H1 (cell line): ENCODE measurements around the gene ANK2. TPM values are rescaled to one million over a fixed set of nuclear protein-coding genes. Genes with fewer than 3 reads are reported as not detected.
A peak's percentile ranks its signal among the peaks of the same experiment; 100 is the strongest.

Experiments
- CTCF ChIA-PET: fragments of 300-600 bp; sonication (Branson Sonifier 250); formaldehyde crosslinking; loops from one replicate; lab custom pipeline; 2021; ENCODE audit not compliant: partially characterized antibody; lab: Charles Lee
- POLR2A ChIA-PET: fragments of 300-600 bp; sonication (Branson Sonifier 250); formaldehyde crosslinking; loops from one replicate; lab custom pipeline; 2021; ENCODE audit warnings: inconsistent platforms; ENCODE audit not compliant: partially characterized antibody; lab: Charles Lee
- DNase-seq, 2 experiments: peaks; one replicate each; pipeline versions ENCODE4 v3.0.0 to v3.0.0-alpha.2; 2010 to 2022; ENCODE audit warnings: low spot score in 2 of 2, low read depth in 1 of 2, mixed read lengths in 1 of 2
- FAIRE-seq: peaks from 2 replicates; lab custom pipeline; 2011; peaks lifted over from hg19 to GRCh38; lab: Jason Lieb, UNC
- H2AFZ ChIP-seq: 2 replicates; pipeline ENCODE4 v1.8.1; 2012; ENCODE audit warnings: low read length, inconsistent platforms
- H2AK5ac ChIP-seq: 2 replicates; pipeline ENCODE4 v1.6.1; 2013; ENCODE audit warnings: low read depth, low read length
- H2BK120ac ChIP-seq: replicated peaks from 2 replicates; pipeline ENCODE3; 2013; ENCODE audit warnings: low read depth, low read length, inconsistent platforms
- H2BK12ac ChIP-seq: 2 replicates; pipeline ENCODE4 v1.6.1; 2013; ENCODE audit warnings: low read depth, low read length
- H2BK15ac ChIP-seq: 2 replicates; pipeline ENCODE4 v1.6.1; 2013; ENCODE audit warnings: low read length
- H2BK20ac ChIP-seq: 2 replicates; pipeline ENCODE4 v1.6.1; 2013; ENCODE audit warnings: low read length
- H2BK5ac ChIP-seq: 2 replicates; pipeline ENCODE4 v1.6.1; 2013; ENCODE audit warnings: low read depth, low read length
- H3K14ac ChIP-seq: 2 replicates; pipeline ENCODE4 v1.6.1; 2013; ENCODE audit warnings: inconsistent platforms; ENCODE audit not compliant: insufficient read length
- H3K18ac ChIP-seq: 2 replicates; pipeline ENCODE4 v1.6.1; 2013; ENCODE audit warnings: low read length; ENCODE audit errors: extremely low read depth
- H3K23ac ChIP-seq: 2 replicates; pipeline ENCODE4 v1.6.1; 2013; ENCODE audit warnings: inconsistent platforms; ENCODE audit not compliant: insufficient read length
- H3K23me2 ChIP-seq: 2 replicates; pipeline ENCODE4 v1.6.1; 2013; ENCODE audit warnings: low read depth, low read length
- H3K27ac ChIP-seq: 2 replicates; pipeline ENCODE4 v1.6.1; 2011; ENCODE audit warnings: low read depth, low read length, inconsistent platforms
- H3K27me3 ChIP-seq, 4 experiments: replicated peaks in 1 of 4; 1 replicate in 1 of 4; 2 replicates in 3 of 4; pipeline versions ENCODE4 v1.6.1 to v1.8.1; 2011 to 2013; ENCODE audit warnings: low read length in 3 of 4, mild to moderate bottlenecking in 3 of 4, inconsistent platforms in 2 of 4, mixed read lengths in 2 of 4, moderate library complexity in 1 of 4; ENCODE audit not compliant: control insufficient read depth in 3 of 4, insufficient read depth in 3 of 4; ENCODE audit errors: extremely low read depth in 1 of 4
- H3K36me3 ChIP-seq, 4 experiments: 2 replicates each; pipeline versions ENCODE4 v1.6.1 to v1.8.1; 2011 to 2013; ENCODE audit warnings: mild to moderate bottlenecking in 4 of 4, low read length in 3 of 4, moderate library complexity in 2 of 4, control low read depth in 1 of 4, inconsistent platforms in 1 of 4; ENCODE audit not compliant: insufficient read depth in 4 of 4, control insufficient read depth in 2 of 4
- H3K4ac ChIP-seq: replicated peaks from 2 replicates; pipeline ENCODE3; 2013; ENCODE audit warnings: low read length, low read depth, mixed read lengths, inconsistent platforms; ENCODE audit not compliant: insufficient read length
- H3K4me1 ChIP-seq, 4 experiments: replicated peaks in 1 of 4; 1 replicate in 1 of 4; 2 replicates in 3 of 4; pipeline versions ENCODE4 v1.6.1 to v1.8.1; 2011 to 2013; ENCODE audit warnings: low read length in 3 of 4, inconsistent platforms in 2 of 4, mixed read lengths in 1 of 4; ENCODE audit not compliant: insufficient read depth in 4 of 4, control insufficient read depth in 3 of 4
- H3K4me2 ChIP-seq, 2 experiments: 2 replicates each; pipeline versions ENCODE4 v1.6.1 to v1.8.1; 2011 to 2013; ENCODE audit warnings: low read depth in 2 of 2, low read length in 2 of 2, control low read depth in 1 of 2, inconsistent platforms in 1 of 2, mild to moderate bottlenecking in 1 of 2; ENCODE audit not compliant: insufficient read depth in 1 of 2
- H3K4me3 ChIP-seq, 4 experiments: fragments of 200-600, 300-600 bp in 1 of 4; sonication (generic), shearing (Covaris generic), sonication (Bioruptor Twin) in 1 of 4; 2 replicates each; pipeline versions ENCODE4 v1.5.1 to v1.8.1; 2011 to 2016; ENCODE audit warnings: low read length in 4 of 4, low read depth in 3 of 4, control low read depth in 2 of 4, inconsistent platforms in 2 of 4, mild to moderate bottlenecking in 2 of 4, mixed read lengths in 1 of 4, moderate library complexity in 1 of 4; ENCODE audit not compliant: insufficient read depth in 2 of 4; ENCODE audit errors: extremely low read depth in 1 of 4
- H3K56ac ChIP-seq: replicated peaks from 2 replicates; pipeline ENCODE3; 2013; ENCODE audit warnings: low read depth, mild to moderate bottlenecking, mixed read lengths, low read length, inconsistent platforms; ENCODE audit not compliant: insufficient read length
- H3K79me1 ChIP-seq: 2 replicates; pipeline ENCODE4 v1.6.1; 2013; ENCODE audit warnings: low read depth, low read length, control low read depth
- H3K79me2 ChIP-seq, 2 experiments: 2 replicates each; pipeline versions ENCODE4 v1.6.1 to v1.8.1; 2012 to 2013; ENCODE audit warnings: low read length in 2 of 2, mild to moderate bottlenecking in 2 of 2, inconsistent platforms in 1 of 2; ENCODE audit not compliant: insufficient read depth in 2 of 2, control insufficient read depth in 1 of 2
- H3K9ac ChIP-seq, 4 experiments: replicated peaks in 1 of 4; 1 replicate in 1 of 4; 2 replicates in 3 of 4; pipeline versions ENCODE4 v1.6.1 to v1.8.1; 2011 to 2013; ENCODE audit warnings: low read depth in 3 of 4, low read length in 3 of 4, control low read depth in 2 of 4, mild to moderate bottlenecking in 2 of 4, moderate library complexity in 2 of 4, inconsistent platforms in 1 of 4; ENCODE audit errors: extremely low read depth in 1 of 4
- H3K9me3 ChIP-seq, 2 experiments: 2 replicates each; pipeline versions ENCODE4 v1.6.1 to v1.8.1; 2012 to 2013; ENCODE audit warnings: mild to moderate bottlenecking in 2 of 2, moderate library complexity in 2 of 2, control low read depth in 1 of 2, inconsistent platforms in 1 of 2, low read depth in 1 of 2, low read length in 1 of 2, mixed read lengths in 1 of 2; ENCODE audit not compliant: insufficient read depth in 2 of 2
- H4K20me1 ChIP-seq, 2 experiments: replicated peaks in 1 of 2; 2 replicates each; pipeline versions ENCODE3 to v1.8.1; 2011 to 2013; ENCODE audit warnings: inconsistent platforms in 2 of 2, low read length in 2 of 2, mild to moderate bottlenecking in 1 of 2; ENCODE audit not compliant: insufficient read depth in 2 of 2, control insufficient read depth in 1 of 2
- H4K5ac ChIP-seq: 2 replicates; pipeline ENCODE4 v1.6.1; 2013; ENCODE audit warnings: low read length, low read depth, mixed read lengths, inconsistent platforms; ENCODE audit not compliant: insufficient read length
- H4K8ac ChIP-seq: 2 replicates; pipeline ENCODE4 v1.8.0; 2013; ENCODE audit warnings: mild to moderate bottlenecking, moderate library complexity, low read length, inconsistent platforms; ENCODE audit not compliant: insufficient read depth; ENCODE audit errors: extremely low read depth
- H4K91ac ChIP-seq: replicated peaks from 2 replicates; pipeline ENCODE3; 2013; ENCODE audit warnings: low read length, mixed read lengths, inconsistent platforms; ENCODE audit not compliant: insufficient read length
- ASH2L ChIP-seq: fragments of 200-600, 300-600 bp; sonication (generic); IDR thresholded peaks from one replicate; pipeline ENCODE4 v1.7.1; 2017; ENCODE audit warnings: low read length
- CHD2 ChIP-seq: IDR thresholded peaks from 2 replicates; pipeline ENCODE4 v1.6.1; 2012; ENCODE audit warnings: low read length, improper control_type of control experiment
- RXRA ChIP-seq: IDR thresholded peaks from 2 replicates; pipeline ENCODE4 v1.6.1; 2011; ENCODE audit warnings: low read depth, mild to moderate bottlenecking, low read length, moderate library complexity; ENCODE audit not compliant: insufficient read depth
- SP1 ChIP-seq: IDR thresholded peaks from 2 replicates; pipeline ENCODE4 v1.6.1; 2011; ENCODE audit warnings: low read depth, low read length
- polyA plus RNA-seq, 7 experiments: library from polyadenylated mRNA; depleted of rRNA in 3 of 7; stranded (reverse) in 5 of 7; unstranded in 2 of 7; fragments of >200 nt in 5 of 7; fragments of 200-250 nt in 2 of 7; gene quantifications; 1 replicate in 5 of 7; 2 replicates in 1 of 7; 4 replicates in 1 of 7; pipeline versions ENCODE4 v1.2.1 to v1.2.3, GENCODE V29; 2011 to 2013; ENCODE audit warnings: missing spikeins in 2 of 7, mixed read lengths in 2 of 7
- total RNA-seq: library from RNA; stranded (reverse); fragmentation: NEBNext Ultra II Directional; extraction: Animal tissue kit (Norgen Biotek cat#: 25700); gene quantifications from 2 replicates; pipeline ENCODE4 v1.2.1, GENCODE V29; 2021

The ANK2 gene
- total and polyA plus RNA-seq, 2 of the 8 experiments (the other 6 are each of a cell fraction or from before 2014, with no cell fraction given) = 14.2 to 35.1 TPM

DNA sequence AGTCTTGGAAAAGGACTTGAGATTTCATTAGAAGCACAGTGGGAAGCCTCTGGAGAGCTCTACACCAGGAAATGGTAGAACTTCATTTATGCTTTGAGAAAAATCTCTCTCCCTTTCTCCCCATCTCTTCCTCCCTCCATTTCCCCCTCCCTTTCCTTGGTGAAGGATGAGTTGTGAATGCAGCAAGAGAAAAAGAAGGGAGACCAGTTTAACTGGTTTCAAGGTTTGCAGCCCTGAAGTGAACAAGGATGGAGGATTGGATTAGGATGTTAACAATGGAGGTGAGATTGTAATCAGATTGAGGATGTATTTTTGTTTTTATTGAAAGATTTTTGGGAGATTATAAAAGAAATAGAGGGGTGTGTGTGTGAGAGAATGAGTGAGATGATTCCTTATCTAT, 99.5 kb downstream of the ANK2 start:
- Histone ChIP-seq H3K36me3 (no peaks in the 10 kb centered on the region), H3K9me3 (no peaks in the 10 kb centered on the region), H2BK120ac (no peak overlapping the region), H3K4me3 (no peak overlapping the region), H3K56ac (no peak overlapping the region), H3K4me2 (peak overlapping the region in 1 of 2 experiments; percentile 27; a peak in 1 of 4 replicates), H3K23ac (no peak overlapping the region), H3K79me1 (no peaks in the 10 kb centered on the region; the same call in 1 of the 2 replicates), H4K8ac (no peak overlapping the region), H3K27me3 (no peaks in the 10 kb centered on the region), H3K18ac (no peak overlapping the region), H3K23me2 (no peaks in the 10 kb centered on the region), H4K91ac (no peak overlapping the region), H3K79me2 (peaks cover 0 to 8% of the 10 kb centered on the region in 2 experiments; a peak in 1 of 4 replicates), H3K9ac (no peak overlapping the region; a peak in 1 of 7 replicates), H3K14ac (no peak overlapping the region), H2BK20ac (no peak overlapping the region), H4K5ac (no peak overlapping the region), H2BK12ac (no peak overlapping the region), H2AK5ac (no peak overlapping the region), H3K4ac (no peak overlapping the region), H3K4me1 (peaks cover 7 to 24% (median 13%) of the 10 kb centered on the region in 4 experiments), H2BK5ac (no peak overlapping the region)
- DNase-seq (no peak), FAIRE-seq (no peak)
- ChIA-PET POLR2A (no interaction called here), CTCF (interaction anchor here (1.7 kb wide), 1 partner anchor 43 kb away, joined by 5 read pairs; no protein-coding TSS in a partner anchor)
- TF ChIP-seq RXRA = no peak
- peak; percentile 48 for TF ChIP-seq ASH2L
- peak; percentile 26; the same call in 1 of the 2 replicates for TF ChIP-seq CHD2
- peak; percentile 73 for TF ChIP-seq SP1
- TF ChIP-seq, all 59 proteins: peak for 3
- Histone ChIP-seq H3K27ac (no peak overlapping the region), H2AFZ (no peak overlapping the region), H4K20me1 (no peaks in the 10 kb centered on the region), H2BK15ac (no peak overlapping the region)
